GM20000 (cell line): ENCODE data around the gene SH3RF2.

Experiments
- DNase-seq: peaks from one replicate; pipeline ENCODE4 v3.0.0; 2012; ENCODE audit warnings: low spot score
- CTCF ChIP-seq: IDR thresholded peaks from 2 replicates; pipeline ENCODE4 v1.5.1; 2012; ENCODE audit warnings: mild to moderate bottlenecking, control low read depth; ENCODE audit errors: extremely low read depth, missing control alignments

SH3RF2 gene

GRCh38 chr5:145980259-145980658 is 43.9 kb downstream of the SH3RF2 start:
- DNase-seq: no peak
- TF ChIP-seq CTCF: no peak

GRCh38 chr5:145980718-145981117 is 44.3 kb downstream of the SH3RF2 start:
- no peak for DNase-seq
- no peak for TF ChIP-seq CTCF

GRCh38 chr5:145981589-145982571 is 45.5 kb downstream of the SH3RF2 start:
- no peak for TF ChIP-seq CTCF
- no peak for DNase-seq

- no peak for TF ChIP-seq CTCF
- no peak for DNase-seq
Observed at GRCh38 chr5:145982572-145983318, 46.4 kb downstream of the SH3RF2 start.

- no peak for TF ChIP-seq CTCF
- DNase-seq: no peak
Observed at GRCh38 chr5:145983446-145983845, 47.1 kb downstream of the SH3RF2 start.

DNA sequence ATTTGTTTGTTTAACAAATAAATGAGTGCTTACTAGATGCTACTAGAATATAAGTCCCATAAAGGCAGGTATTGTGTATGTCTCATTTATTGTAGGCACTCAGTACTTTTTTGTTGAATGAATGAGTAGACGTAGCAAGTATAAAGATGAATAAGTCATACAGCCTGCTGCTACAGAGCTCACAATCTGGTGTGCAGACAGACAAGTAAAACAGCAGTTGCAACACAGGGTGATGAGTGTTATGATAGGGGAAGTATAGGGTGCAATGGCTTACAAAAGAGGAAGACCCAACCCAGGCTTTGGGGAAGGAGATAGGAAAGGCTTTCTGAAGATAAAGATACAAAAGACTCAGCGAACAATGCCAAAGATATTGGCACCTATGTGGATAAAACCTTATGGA is 47.7 kb downstream of the SH3RF2 start:
- DNase-seq: no peak
- no peak for TF ChIP-seq CTCF

- no peak for TF ChIP-seq CTCF
- no peak for DNase-seq
Observed at GRCh38 chr5:145987856-145988255, 51.5 kb downstream of the SH3RF2 start.
